Panc1 (cell line): ENCODE measurements around the gene TLCD2. TPM values are rescaled to one million over a fixed set of nuclear protein-coding genes. Genes with fewer than 3 reads are reported as not detected.
"Not testable (repeated sequence)": the region's sequence is repeated elsewhere in the genome, so short reads cannot be mapped to it uniquely, and the experiment has no call there.

Experiments
- ATAC-seq: fragments of 200-7000 bp; cut with Tn5 transposase; 2 replicates; pipeline ENCODE4 v1.9.1; 2020; ENCODE audit warnings: mild to moderate bottlenecking, moderate library complexity
- BruUV-seq: library from RNA; stranded (reverse); fragments of 400-500 nt; replicated peaks from 2 replicates; lab custom pipeline; 2021; lab: Mats Ljungman, UMichigan
- CTCF ChIA-PET: fragments of 300-600 bp; sonication (Branson Sonifier 250); formaldehyde crosslinking; loops from one replicate; lab custom pipeline; 2022; ENCODE audit warnings: antibody characterized with exemption; lab: Charles Lee
- POLR2A ChIA-PET: fragments of 300-600 bp; sonication (Branson Sonifier 250); formaldehyde crosslinking; loops from one replicate; lab custom pipeline; 2022; ENCODE audit warnings: antibody characterized with exemption; lab: Charles Lee
- DNase-seq: peaks from one replicate; pipeline ENCODE4 v3.0.0-alpha.2; 2010; ENCODE audit warnings: low read depth, low spot score
- H3K27ac ChIP-seq: 2 replicates; pipeline ENCODE4 v1.5.1; 2011; ENCODE audit warnings: mild to moderate bottlenecking, low read length, inconsistent platforms
- H3K27me3 ChIP-seq: fragments of 200-500 bp; sonication (Bioruptor generic); 2 replicates; pipeline ENCODE4 v1.6.0; 2014; ENCODE audit warnings: low read length, inconsistent platforms; ENCODE audit not compliant: control insufficient read depth, insufficient read depth
- H3K36me3 ChIP-seq: fragments of 200-500 bp; sonication (Bioruptor generic); 2 replicates; pipeline ENCODE4 v1.5.1; 2014; ENCODE audit warnings: inconsistent platforms, mild to moderate bottlenecking, low read length, moderate library complexity; ENCODE audit not compliant: control insufficient read depth, insufficient read depth
- H3K4me1 ChIP-seq: 2 replicates; pipeline ENCODE4 v1.5.1; 2011; ENCODE audit warnings: inconsistent platforms, mild to moderate bottlenecking, low read length, moderate library complexity; ENCODE audit not compliant: control insufficient read depth, insufficient read depth
- H3K4me3 ChIP-seq, 2 experiments: 2 replicates each; pipeline ENCODE4 v1.5.1; 2011 to 2012; ENCODE audit warnings: low read depth in 2 of 2, low read length in 2 of 2, mild to moderate bottlenecking in 2 of 2, inconsistent platforms in 1 of 2, moderate library complexity in 1 of 2
- H3K9me3 ChIP-seq: fragments of 200-500 bp; sonication (Bioruptor generic); 2 replicates; pipeline ENCODE4 v1.5.1; 2014; ENCODE audit warnings: low read depth, mild to moderate bottlenecking, inconsistent platforms, low read length, moderate library complexity; ENCODE audit not compliant: control insufficient read depth, insufficient read depth
- CTCF ChIP-seq: fragments of 450-650 bp; IDR thresholded peaks from 2 replicates; pipeline ENCODE4 v1.5.1; 2017; ENCODE audit warnings: mild to moderate bottlenecking
- POLR2AphosphoS5 ChIP-seq: IDR thresholded peaks from 2 replicates; pipeline ENCODE4 v1.6.1; 2012; ENCODE audit warnings: mild to moderate bottlenecking, low read depth, low read length, moderate library complexity
- REST ChIP-seq, 2 experiments: IDR thresholded peaks; 2 replicates each; pipeline ENCODE4 v1.6.1; 2011 to 2012; ENCODE audit warnings: low read depth in 2 of 2, control low read depth in 1 of 2, low read length in 1 of 2, mild to moderate bottlenecking in 1 of 2, moderate library complexity in 1 of 2; ENCODE audit not compliant: insufficient read depth in 1 of 2
- SIN3A ChIP-seq: IDR thresholded peaks from 2 replicates; pipeline ENCODE4 v1.6.1; 2012; ENCODE audit warnings: low read depth, mild to moderate bottlenecking, low read length, moderate library complexity, borderline replicate concordance; ENCODE audit not compliant: insufficient read depth
- TCF7L2 ChIP-seq: IDR thresholded peaks from 2 replicates; pipeline ENCODE4 v1.6.1; 2011; ENCODE audit warnings: mild to moderate bottlenecking, low read depth, low read length, inconsistent platforms
- in situ Hi-C: cut with HindIII; loops from 2 replicates; pipeline ENCODE4 v1.10.0; 2016; ENCODE audit warnings: low sequenced_read_pairs, low pct_unique_long_range_greater_than_20kb
- intact Hi-C: fragments of 100-400 bp; cut with micrococcal nuclease; formaldehyde crosslinking; loops from one replicate; pipeline ENCODE4 v1.10.0; 2022; ENCODE audit not compliant: unreplicated experiment
- total RNA-seq: library from RNA; stranded (reverse); gene quantifications from one replicate; pipeline ENCODE4 v1.2.1, GENCODE V29; 2021; ENCODE audit not compliant: unreplicated experiment

The TLCD2 gene
- total RNA-seq, 1 experiment from 2014 or later: 7.0 TPM

- BruUV-seq: no TSS peak
- H3K27ac ChIP-seq: no peak overlapping the region
- H3K4me1 ChIP-seq: no peaks in the 10 kb centered on the region
- TF ChIP-seq TCF7L2 (no peak), POLR2AphosphoS5 (no peak), SIN3A (no peak), REST (IDR thresholded peaks at IDR 0.05; ENCODE audit: insufficient read depth in 1 of 2, low read depth in 2 of 2, low read length in 1 of 2) (no peak), CTCF (no peak)
- intact Hi-C loops: no loop called here
- CTCF ChIA-PET: no interaction called here
- DNase-seq (no peak), ATAC-seq (no peak; the same call in 1 of the 2 replicates)
- in situ Hi-C loops: no loop called here
- peaks cover 48% of the 10 kb centered on the region for H3K36me3 ChIP-seq
- no peaks in the 10 kb centered on the region for H3K27me3 ChIP-seq
- H3K9me3 ChIP-seq: no peaks in the 10 kb centered on the region
- POLR2A ChIA-PET: no interaction called here
- H3K4me3 ChIP-seq: no peak overlapping the region
Observed at GRCh38 chr17:1673041-1673785, 37.0 kb downstream of the TLCD2 start.

GRCh38 chr17:1663934-1664333 is 46.2 kb downstream of the TLCD2 start:
- in situ Hi-C loops, H3K4me3 ChIP-seq, BruUV-seq, DNase-seq, intact Hi-C loops, H3K9me3 ChIP-seq, CTCF ChIA-PET, H3K27me3 ChIP-seq, ATAC-seq, POLR2A ChIA-PET, H3K27ac ChIP-seq, H3K4me1 ChIP-seq: not testable (repeated sequence)
- H3K36me3 ChIP-seq: peaks cover 30% of the 10 kb centered on the region

- intact Hi-C loops: no loop called here
- no peak for TF ChIP-seq POLR2AphosphoS5
- TF ChIP-seq TCF7L2: no peak
- TF ChIP-seq SIN3A: no peak
- no peak for TF ChIP-seq CTCF
- TF ChIP-seq REST (IDR thresholded peaks at IDR 0.05; ENCODE audit: insufficient read depth in 1 of 2, low read depth in 2 of 2, low read length in 1 of 2): no peak
- Histone ChIP-seq H3K4me1 (no peaks in the 10 kb centered on the region), H3K27me3 (no peaks in the 10 kb centered on the region), H3K9me3 (no peaks in the 10 kb centered on the region), H3K36me3 (peaks cover 40% of the 10 kb centered on the region), H3K4me3 (no peak overlapping the region), H3K27ac (no peak overlapping the region)
- ChIA-PET CTCF (no interaction called here), POLR2A (no interaction called here)
- no peak for ATAC-seq
- no peak for DNase-seq
- BruUV-seq: no TSS peak
- in situ Hi-C loops: no loop called here
Observed at GRCh38 chr17:1661045-1661444, 49.1 kb downstream of the TLCD2 start.
